SK-N-SH (cell line): Measurements from ENCODE around the gene LRRC3C. TPM values are rescaled to one million over a fixed set of nuclear protein-coding genes. Genes with fewer than 3 reads are reported as not detected.
A peak's percentile ranks its signal among the peaks of the same experiment; 100 is the strongest.

Experiments
- CTCF ChIA-PET: fragments of 300-600, 350-600 bp; formaldehyde crosslinking; extraction: SDS; loops from one replicate; lab custom pipeline; 2021; lab: Yijun Ruan, JAX
- POLR2A ChIA-PET: fragments of 350-600 bp; sonication (Branson Sonifier 250); formaldehyde crosslinking; extraction: SDS; loops from one replicate; lab custom pipeline; 2020; ENCODE audit warnings: antibody characterized with exemption, inconsistent platforms; lab: Yijun Ruan, JAX
- DNase-seq: peaks from one replicate; pipeline ENCODE4 v3.0.0; 2012
- H2AFZ ChIP-seq: fragments of 200-600 bp; sonication (generic); 2 replicates; pipeline ENCODE4 v1.8.1; 2016; ENCODE audit warnings: antibody characterized with exemption, mild to moderate bottlenecking, low read depth
- H3F3A ChIP-seq: fragments of 200-600 bp; sonication (generic); replicated peaks from 2 replicates; pipeline ENCODE3; 2016; ENCODE audit warnings: antibody characterized with exemption, mild to moderate bottlenecking; ENCODE audit not compliant: insufficient read depth
- H3K27ac ChIP-seq, 2 experiments: fragments of 200-500 bp in 1 of 2; fragments of 200-600 bp in 1 of 2; sonication (Bioruptor generic) in 1 of 2; sonication (generic), shearing (Covaris generic) in 1 of 2; 2 replicates each; pipeline versions ENCODE4 v1.5.1 to v1.6.1; 2014 to 2016; ENCODE audit warnings: low read depth in 2 of 2, inconsistent platforms in 1 of 2, low read length in 1 of 2, mild to moderate bottlenecking in 1 of 2, mixed read lengths in 1 of 2
- H3K27me3 ChIP-seq: fragments of 200-600 bp; sonication (generic), shearing (Covaris generic); 2 replicates; pipeline ENCODE4 v1.6.1; 2016; ENCODE audit warnings: mixed run types; ENCODE audit not compliant: insufficient read depth
- H3K36me3 ChIP-seq, 2 experiments: fragments of 200-500 bp in 1 of 2; fragments of 200-600 bp in 1 of 2; sonication (Bioruptor generic) in 1 of 2; sonication (generic) in 1 of 2; replicated peaks in 1 of 2; 2 replicates each; pipeline versions ENCODE3 to v1.5.1; 2014 to 2016; ENCODE audit warnings: low read length in 1 of 2, mild to moderate bottlenecking in 1 of 2; ENCODE audit not compliant: insufficient read depth in 2 of 2, control insufficient read depth in 1 of 2
- H3K4me1 ChIP-seq, 2 experiments: fragments of 200-500 bp in 1 of 2; fragments of 200-600 bp in 1 of 2; sonication (Bioruptor generic) in 1 of 2; sonication (generic), shearing (Covaris generic) in 1 of 2; 2 replicates each; pipeline versions ENCODE4 v1.5.1 to v1.6.1; 2014 to 2016; ENCODE audit warnings: low read depth in 1 of 2, low read length in 1 of 2, mixed run types in 1 of 2; ENCODE audit not compliant: insufficient read depth in 2 of 2, control insufficient read depth in 1 of 2
- H3K4me2 ChIP-seq: fragments of 200-600 bp; sonication (generic), shearing (Covaris generic); 2 replicates; pipeline ENCODE4 v1.6.1; 2017; ENCODE audit warnings: mixed run types
- H3K4me3 ChIP-seq, 2 experiments: fragments of 200-500 bp in 1 of 2; fragments of 200-600 bp in 1 of 2; sonication (Bioruptor generic) in 1 of 2; sonication (generic), shearing (Covaris generic) in 1 of 2; 2 replicates each; pipeline versions ENCODE4 v1.5.1 to v1.8.1; 2014 to 2016; ENCODE audit warnings: low read depth in 2 of 2, inconsistent platforms in 1 of 2, low read length in 1 of 2, mild to moderate bottlenecking in 1 of 2, mixed read lengths in 1 of 2, moderate library complexity in 1 of 2
- H3K79me2 ChIP-seq: fragments of 200-600 bp; sonication (generic); 2 replicates; pipeline ENCODE4 v1.8.1; 2017; ENCODE audit warnings: mild to moderate bottlenecking; ENCODE audit not compliant: insufficient read depth
- H3K9ac ChIP-seq: fragments of 200-600 bp; sonication (generic); 2 replicates; pipeline ENCODE4 v1.6.1; 2017; ENCODE audit warnings: mixed run types
- H3K9me2 ChIP-seq: fragments of 200-600 bp; sonication (generic); 2 replicates; pipeline ENCODE4 v1.6.1; 2017; ENCODE audit warnings: mixed run types
- H3K9me3 ChIP-seq: fragments of 200-600 bp; sonication (generic); 2 replicates; pipeline ENCODE4 v1.6.1; 2017; ENCODE audit warnings: mixed run types, mild to moderate bottlenecking, moderate library complexity
- H4K20me1 ChIP-seq: fragments of 200-600 bp; sonication (generic); 2 replicates; pipeline ENCODE4 v1.6.1; 2017; ENCODE audit warnings: mild to moderate bottlenecking, mixed run types; ENCODE audit not compliant: insufficient read depth
- CHD2 ChIP-seq: fragments of 150-350 bp; IDR thresholded peaks from 2 replicates; pipeline ENCODE4 v1.6.1; 2018; ENCODE audit warnings: low read length; ENCODE audit not compliant: partially characterized antibody
- EP300 ChIP-seq, 2 experiments: IDR thresholded peaks; 2 replicates each; pipeline versions ENCODE4 v1.4.0 to v1.6.1; 2012; ENCODE audit warnings: borderline replicate concordance in 1 of 2, low read depth in 1 of 2, low read length in 1 of 2
- FOXM1 ChIP-seq: IDR thresholded peaks from 2 replicates; pipeline ENCODE4 v1.4.0; 2012; ENCODE audit warnings: low read depth, mild to moderate bottlenecking
- MAX ChIP-seq: IDR thresholded peaks from 2 replicates; pipeline ENCODE4 v1.4.0; 2012; ENCODE audit warnings: low read depth
- MXI1 ChIP-seq: IDR thresholded peaks from 2 replicates; pipeline ENCODE4 v1.6.1; 2012; ENCODE audit warnings: mild to moderate bottlenecking, low read depth, low read length, improper control_type of control experiment
- NFIC ChIP-seq: IDR thresholded peaks from 2 replicates; pipeline ENCODE4 v1.4.0; 2012; ENCODE audit warnings: borderline replicate concordance
- NRF1 ChIP-seq: IDR thresholded peaks from 2 replicates; pipeline ENCODE4 v1.6.1; 2012; ENCODE audit warnings: low read depth, mild to moderate bottlenecking, low read length
- REST ChIP-seq: IDR thresholded peaks from 2 replicates; pipeline ENCODE4 v1.6.1; 2012; ENCODE audit warnings: mild to moderate bottlenecking, low read depth, low read length, moderate library complexity
- SIN3A ChIP-seq: IDR thresholded peaks from 2 replicates; pipeline ENCODE4 v1.6.1; 2012; ENCODE audit warnings: low read depth, mild to moderate bottlenecking, low read length, moderate library complexity, borderline replicate concordance
- TCF12 ChIP-seq: IDR thresholded peaks from 2 replicates; pipeline ENCODE4 v1.4.0; 2012
- USF2 ChIP-seq: fragments of 150-350 bp; IDR thresholded peaks from 2 replicates; pipeline ENCODE4 v1.6.1; 2017; ENCODE audit warnings: antibody characterized with exemption, low read length, low read depth, borderline replicate concordance
- YY1 ChIP-seq: IDR thresholded peaks from 2 replicates; pipeline ENCODE4 v1.4.0; 2012; ENCODE audit warnings: low read depth, mild to moderate bottlenecking
- WGBS: methylation state at CpG from one replicate; pipeline ENCODE4 v1.1.6; 2017; ENCODE audit warnings: low lambda C conversion rate; 5-methylcytosine and 5-hydroxymethylcytosine counted together
- polyA plus RNA-seq, 3 experiments: library from polyadenylated mRNA; depleted of rRNA; stranded (reverse); fragments of >200 nt; gene quantifications; 2 replicates each; pipeline ENCODE4 v1.2.3, GENCODE V29; 2012

The LRRC3C gene
- polyA plus RNA-seq, 1 of the 3 experiments (the other 2 are of a cell fraction): not detected

GRCh38 chr17:39926135-39926587, 1.4 kb upstream of the LRRC3C start:
- DNase-seq: no peak
- 73% methylated on average over 4 of the region's 4 CpGs for WGBS
- H3K4me2 ChIP-seq: peak overlapping the region; percentile 96
- H3K27ac ChIP-seq: no peak overlapping the region
- POLR2A ChIA-PET: no interaction called here
- H2AFZ ChIP-seq: no peak overlapping the region
- H3K79me2 ChIP-seq: peaks cover 37% of the 10 kb centered on the region
- H3K4me1 ChIP-seq: peaks cover 8 to 32% of the 10 kb centered on the region in 2 experiments; a peak in 3 of 4 replicates
- peak overlapping the region; percentile 86; the same call in 1 of the 2 replicates for H3K9ac ChIP-seq
- no peaks in the 10 kb centered on the region for H3K9me3 ChIP-seq
- H3K4me3 ChIP-seq: peak overlapping the region; percentile 60 to 92
- TF ChIP-seq MXI1 (no peak), REST (no peak), TCF12 (no peak), EP300 (IDR thresholded peaks at IDR 0.05; ENCODE audit: borderline replicate concordance in 1 of 2, low read depth in 1 of 2, low read length in 1 of 2) (no peak), MAX (no peak), YY1 (no peak), USF2 (no peak), NRF1 (no peak), NFIC (no peak), SIN3A (no peak)
- CTCF ChIA-PET: interaction anchor here (1.2 to 3.4 kb wide), 3 partner anchors 10 to 33 kb away, joined by 4 to 20 read pairs (median 5); no protein-coding TSS in a partner anchor
- H3K36me3 ChIP-seq: peaks cover 9 to 30% of the 10 kb centered on the region in 2 experiments
- no peaks in the 10 kb centered on the region for H3K27me3 ChIP-seq
- peaks cover 37% of the 10 kb centered on the region for H4K20me1 ChIP-seq
- no peaks in the 10 kb centered on the region for H3K9me2 ChIP-seq
- peaks cover 27% of the 10 kb centered on the region for H3F3A ChIP-seq

- Histone ChIP-seq H3K4me3 (peak overlapping the region; percentile 60 to 92), H3K9ac (peak overlapping the region; percentile 86), H3K27me3 (no peaks in the 10 kb centered on the region), H3K27ac (peak overlapping the region in 1 of 2 experiments; percentile 90; a peak in 3 of 4 replicates)
- CTCF ChIA-PET: interaction anchor here (1.2 to 3.4 kb wide), 3 partner anchors 10 to 32 kb away, joined by 4 to 20 read pairs (median 5); no protein-coding TSS in a partner anchor
- TF ChIP-seq FOXM1 (no peak), NRF1 (no peak), CHD2 (no peak), SIN3A (no peak)
- TF ChIP-seq, all 33 proteins: peak for 0
- Histone ChIP-seq H3K4me1 (peaks cover 8 to 32% of the 10 kb centered on the region in 2 experiments; a peak in 3 of 4 replicates), H3K36me3 (peaks cover 9 to 25% of the 10 kb centered on the region in 2 experiments), H2AFZ (0 out of 2 replicates have a peak overlapping the region, but pooled peaks have one; percentile 63), H3K9me2 (no peaks in the 10 kb centered on the region), H3K79me2 (peaks cover 37% of the 10 kb centered on the region), H4K20me1 (peaks cover 37% of the 10 kb centered on the region), H3K4me2 (peak overlapping the region; percentile 96), H3K9me3 (no peaks in the 10 kb centered on the region), H3F3A (peaks cover 27% of the 10 kb centered on the region)
- peak; percentile 69 for DNase-seq
- POLR2A ChIA-PET: interaction anchor here (1.0 kb wide), 1 partner anchor 13 kb away, joined by 3 read pairs; no protein-coding TSS in a partner anchor
- 28% methylated on average over 2 of the region's 15 CpGs for WGBS
Measured at GRCh38 chr17:39926588-39927100, 888 bp upstream of the LRRC3C start.
